Spleen (tissue), 7 donors: ENCODE data around the gene HOXA13.

Source experiments
- POLR2A ChIP-seq, 3 donors: fragments of 450-650 bp; IDR thresholded peaks; one replicate each; pipeline ENCODE4 v1.5.1; 2017; ENCODE audit warnings: antibody characterized with exemption in 3 of 3, mild to moderate bottlenecking in 1 of 3
- TF ChIP-seq, protein P1 (sequence below), 11 experiments: fragments of 200-600 bp in 7 of 11; fragments of 450-650 bp in 4 of 11; sonication (generic) in 4 of 11; IDR thresholded peaks in 8 of 11; conservative IDR thresholded peaks in 3 of 11; 1 replicate in 7 of 11; 2 replicates in 4 of 11; pipeline versions ENCODE4 v1.4.0 to v1.8.0; 2016 to 2021; ENCODE audit warnings: antibody characterized with exemption in 11 of 11, inconsistent platforms in 4 of 11, mild to moderate bottlenecking in 1 of 11
- donor health status: DM: no; HTN: no; CAD: no; lungs with moderate emphysema.
- donor health status: DM: no; HTN: no; CAD: no.
- donor health status: DM: no; HTN: no; CAD: no.

DNA sequence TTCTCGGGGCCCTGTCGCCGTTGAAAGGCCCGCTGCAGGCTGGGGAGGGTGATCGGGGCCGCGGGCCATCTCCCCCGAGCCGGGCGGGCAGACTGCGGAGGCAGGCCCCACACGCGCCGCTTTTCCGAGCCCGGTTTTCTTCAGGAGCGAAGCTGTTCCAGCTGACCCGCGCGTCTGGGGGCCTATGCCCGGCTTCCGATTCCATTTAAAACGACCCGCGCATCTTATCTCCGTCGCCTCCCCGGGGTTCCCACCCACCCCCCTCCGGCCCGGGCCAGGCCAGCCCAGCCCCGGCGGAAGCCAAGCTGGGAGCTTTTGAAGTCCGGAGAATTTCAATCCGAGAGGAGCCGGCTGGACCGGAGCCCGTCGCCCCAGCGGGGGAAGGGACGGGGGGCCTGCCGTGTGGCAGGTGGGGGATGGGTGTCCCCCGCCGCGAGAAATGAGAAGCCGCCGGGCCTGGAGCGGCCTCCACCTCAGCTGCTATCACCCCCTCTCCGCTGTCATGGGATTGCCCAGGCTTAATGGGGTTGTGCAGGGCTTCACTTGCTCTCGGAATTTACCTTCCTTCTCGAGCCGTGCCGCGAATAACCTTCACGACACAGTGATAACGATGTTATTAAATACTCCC, 39.6 kb upstream of the HOXA13 start:
- TF ChIP-seq POLR2A (IDR thresholded peaks at IDR 0.05): no peak
- TF ChIP-seq, protein P1, sequence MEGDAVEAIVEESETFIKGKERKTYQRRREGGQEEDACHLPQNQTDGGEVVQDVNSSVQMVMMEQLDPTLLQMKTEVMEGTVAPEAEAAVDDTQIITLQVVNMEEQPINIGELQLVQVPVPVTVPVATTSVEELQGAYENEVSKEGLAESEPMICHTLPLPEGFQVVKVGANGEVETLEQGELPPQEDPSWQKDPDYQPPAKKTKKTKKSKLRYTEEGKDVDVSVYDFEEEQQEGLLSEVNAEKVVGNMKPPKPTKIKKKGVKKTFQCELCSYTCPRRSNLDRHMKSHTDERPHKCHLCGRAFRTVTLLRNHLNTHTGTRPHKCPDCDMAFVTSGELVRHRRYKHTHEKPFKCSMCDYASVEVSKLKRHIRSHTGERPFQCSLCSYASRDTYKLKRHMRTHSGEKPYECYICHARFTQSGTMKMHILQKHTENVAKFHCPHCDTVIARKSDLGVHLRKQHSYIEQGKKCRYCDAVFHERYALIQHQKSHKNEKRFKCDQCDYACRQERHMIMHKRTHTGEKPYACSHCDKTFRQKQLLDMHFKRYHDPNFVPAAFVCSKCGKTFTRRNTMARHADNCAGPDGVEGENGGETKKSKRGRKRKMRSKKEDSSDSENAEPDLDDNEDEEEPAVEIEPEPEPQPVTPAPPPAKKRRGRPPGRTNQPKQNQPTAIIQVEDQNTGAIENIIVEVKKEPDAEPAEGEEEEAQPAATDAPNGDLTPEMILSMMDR (IDR thresholded peaks at IDR 0.05 in 8 of 11, conservative IDR thresholded peaks at IDR 0.05 in 3 of 11): no peak
